ENCODE data around the gene ADCY9. TPM values are rescaled to one million over a fixed set of nuclear protein-coding genes. Genes with fewer than 3 reads are reported as not detected.
A peak's percentile ranks its signal among the peaks of the same experiment; 100 is the strongest.

ADCY9 gene
- total and polyA plus RNA-seq, 2 experiments from 2014 or later, result 2.2 to 18.3 TPM

GRCh38 chr16:4021070-4021779, 95.0 kb downstream of the ADCY9 start:
- Histone ChIP-seq H3K4me3 (no peak overlapping the region), H3K79me2 (replicated peaks; ENCODE audit: insufficient read depth) (no peaks in the 10 kb centered on the region), H3K4me1 (ENCODE audit: insufficient read depth) (peaks cover 14% of the 10 kb centered on the region), H3K9me2 (ENCODE audit: insufficient read depth) (no peaks in the 10 kb centered on the region), H3F3A (replicated peaks; ENCODE audit: low read depth) (no peaks in the 10 kb centered on the region), H4K20me1 (replicated peaks; ENCODE audit: insufficient read depth) (no peaks in the 10 kb centered on the region; the same call in 1 of the 2 replicates), H3K36me3 (ENCODE audit: insufficient read depth) (no peaks in the 10 kb centered on the region), H3K27me3 (ENCODE audit: insufficient read depth) (no peaks in the 10 kb centered on the region), H3K4me2 (0 out of 2 replicates have a peak overlapping the region, but pooled peaks have one; percentile 51), H3K27ac (ENCODE audit: low read depth) (0 out of 2 replicates have a peak overlapping the region, but pooled peaks have one; percentile 59), H2AFZ (no peak overlapping the region)
- DNase-seq (ENCODE audit: low spot score) (no peak), ATAC-seq (peak; percentile 64)
- Mint-ChIP-seq H3K27me3 (ENCODE audit: insufficient read depth, low read depth, poor library complexity) (peaks cover 10% of the 10 kb centered on the region), H3K4me1 (peaks cover 9% of the 10 kb centered on the region), H3K36me3 (ENCODE audit: low read depth) (no peaks in the 10 kb centered on the region), H3K4me3 (no peak overlapping the region), H3K9me3 (no peaks in the 10 kb centered on the region), H3K27ac (no peak overlapping the region)
- no peak for TF ChIP-seq ZNF331 (CRISPR knock-in tag; IDR thresholded peaks at IDR 0.05; ENCODE audit: low read depth)
- no peak for TF ChIP-seq CREB1 (CRISPR knock-in tag; IDR thresholded peaks at IDR 0.05; ENCODE audit: low read depth)
- TF ChIP-seq ZNF114 (CRISPR knock-in tag; IDR thresholded peaks at IDR 0.05), result no peak
- no peak for TF ChIP-seq ETS1 (IDR thresholded peaks at IDR 0.05)
- TF ChIP-seq JUNB (IDR thresholded peaks at IDR 0.05; ENCODE audit: unreplicated experiment), result no peak
- no peak for TF ChIP-seq STAT1 (IDR thresholded peaks at IDR 0.05; ENCODE audit: unreplicated experiment)
- TF ChIP-seq REST (IDR thresholded peaks at IDR 0.05; ENCODE audit: unreplicated experiment), result no peak
- TF ChIP-seq ZNF462 (CRISPR knock-in tag; IDR thresholded peaks at IDR 0.05), result no peak
- no peak for TF ChIP-seq POLR2AphosphoS5 (IDR thresholded peaks at IDR 0.05; ENCODE audit: low read depth)
- no peak for TF ChIP-seq EZH2 (IDR thresholded peaks at IDR 0.05; ENCODE audit: low read depth, unreplicated experiment)
- TF ChIP-seq NANOG (IDR thresholded peaks at IDR 0.05; ENCODE audit: borderline replicate concordance), result no peak
- no peak for TF ChIP-seq EZH2phosphoT487 (IDR thresholded peaks at IDR 0.05; ENCODE audit: unreplicated experiment)
- TF ChIP-seq CTCF (conservative IDR thresholded peaks at IDR 0.05; ENCODE audit: low read depth in 2 of 2), result no peak

Measured in GM23338 (cell line).